Left ventricle myocardium superior (tissue), 1 donor: ENCODE data around the gene KCNT1. TPM values are rescaled to one million over a fixed set of nuclear protein-coding genes. Genes with fewer than 3 reads are reported as not detected.

Experiments used
- ATAC-seq: fragments of 200-7000 bp; cut with Tn5 transposase; one replicate; pipeline ENCODE4 v1.9.1; 2020; ENCODE audit warnings: mild to moderate bottlenecking, moderate library complexity
- DNase-seq: peaks from one replicate; pipeline ENCODE4 v3.0.0-alpha.2; 2020
- intact Hi-C: fragments of 100-400 bp; cut with micrococcal nuclease; formaldehyde crosslinking; loops from one replicate; pipeline ENCODE4 v1.11.0; 2022
- total RNA-seq: library from RNA; stranded (reverse); fragmentation: NEBNext Ultra II Directional; extraction: Animal tissue kit (Norgen Biotek cat#: 25700); gene quantifications from one replicate; pipeline ENCODE4 v1.2.1, GENCODE V29; 2021
- donor health status: DM: no; HTN: yes; CAD: no; lungs with severe emphysema.

KCNT1 gene
- total RNA-seq, 1 donor from 2014 or later = 3.1 TPM

DNA sequence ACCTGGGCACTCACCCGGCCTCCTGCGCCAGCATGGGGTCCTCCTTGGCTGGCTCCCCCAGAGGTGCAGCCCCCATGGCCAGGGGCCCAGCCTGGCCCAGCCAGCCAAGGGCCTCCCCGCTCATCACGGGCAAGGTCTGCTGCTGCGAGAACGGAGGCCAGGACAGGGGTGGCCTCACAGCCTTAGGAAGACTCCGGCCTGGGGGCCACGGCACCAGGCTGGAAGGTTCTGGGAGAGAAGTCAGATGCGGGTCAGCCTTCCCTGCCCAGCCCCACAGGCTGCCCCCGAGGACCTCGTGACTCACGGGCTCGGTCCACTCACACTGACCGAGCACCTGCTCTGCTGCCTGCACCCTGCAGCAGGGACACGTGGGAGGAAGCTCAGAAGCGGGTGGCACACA is 6.9 kb upstream of the KCNT1 start:
- intact Hi-C loops = no loop called here
- no peak for ATAC-seq
- DNase-seq = no peak

DNA sequence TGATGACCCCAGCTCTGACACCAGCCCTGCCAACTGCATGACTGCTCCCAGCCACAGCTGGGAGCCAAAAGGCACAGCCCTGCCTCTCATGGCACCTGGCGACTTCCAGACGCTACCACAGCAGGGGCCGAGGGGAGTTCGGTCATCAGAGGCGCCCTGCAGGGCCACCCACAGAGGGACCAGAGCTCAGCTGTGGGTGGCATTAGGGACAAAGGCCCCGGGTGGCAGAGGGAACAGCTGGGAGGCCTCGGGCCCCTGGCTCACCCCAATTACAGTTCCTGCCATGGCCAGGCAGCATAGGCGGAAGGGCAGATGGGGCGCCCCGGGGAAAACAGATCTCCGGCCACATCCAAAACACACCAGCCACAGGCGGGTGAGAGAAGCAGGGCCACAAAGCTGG is 6.3 kb upstream of the KCNT1 start:
- intact Hi-C loops = no loop called here
- no peak for DNase-seq
- ATAC-seq = no peak

DNA sequence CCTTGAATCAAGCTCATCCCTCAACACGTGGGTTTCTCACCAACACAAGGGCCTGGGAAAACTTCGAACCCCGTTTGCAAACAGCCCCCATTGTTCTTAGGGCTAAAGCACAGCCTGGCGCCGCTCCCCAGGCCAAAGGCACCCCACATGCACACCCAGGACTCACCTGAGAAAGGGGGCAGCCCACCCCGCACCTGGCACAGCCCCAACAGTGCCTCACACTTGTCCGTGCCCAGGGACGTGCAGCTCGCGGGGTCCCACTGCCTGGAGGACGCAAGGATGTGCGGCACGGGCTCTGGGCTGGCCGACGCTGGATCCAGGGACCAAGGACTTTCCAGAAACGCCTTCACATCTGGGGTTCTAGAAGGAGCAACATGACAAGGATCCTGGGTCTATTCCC is 5.5 kb upstream of the KCNT1 start:
- intact Hi-C loops = no loop called here
- no peak for DNase-seq
- ATAC-seq = no peak

DNA sequence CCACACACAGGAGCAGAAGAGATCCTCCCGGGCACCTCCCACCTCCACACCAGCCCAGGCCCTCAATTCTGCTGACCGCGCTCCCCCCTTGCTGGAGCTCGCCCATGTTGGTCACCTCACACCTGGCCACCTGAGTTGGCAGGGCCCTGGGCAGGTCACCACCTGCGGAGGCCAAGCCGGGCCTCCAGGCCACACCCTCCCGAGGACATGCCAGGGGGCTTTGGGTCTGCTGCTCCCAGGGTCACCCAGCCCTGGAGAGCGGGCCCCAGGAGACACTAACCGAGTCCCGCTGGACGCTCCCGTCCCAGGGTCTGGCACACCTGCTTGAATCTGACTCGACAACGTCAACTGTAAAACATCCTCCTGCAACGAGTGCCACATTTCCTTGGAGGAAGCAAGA is 4.8 kb upstream of the KCNT1 start:
- ATAC-seq = no peak
- intact Hi-C loops = no loop called here

DNA sequence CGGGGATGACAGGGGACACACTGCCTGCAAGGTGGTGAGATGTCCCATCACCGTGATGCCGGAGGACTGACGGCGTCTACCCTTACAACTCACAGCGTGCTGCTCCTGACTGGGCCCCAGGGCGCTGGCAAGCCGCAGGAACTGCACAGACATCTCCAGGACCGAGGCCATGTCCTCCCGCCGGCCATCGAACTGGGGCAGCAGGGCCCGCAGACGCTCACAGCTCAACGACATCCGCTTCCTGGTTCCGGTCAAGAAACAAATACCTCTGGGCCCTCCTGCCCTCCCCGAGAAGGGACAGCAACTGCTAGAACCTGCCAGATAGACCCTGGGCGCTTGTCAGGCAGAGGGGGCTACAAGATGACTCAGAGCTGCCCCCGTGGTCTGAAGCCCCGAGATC is 3.7 kb upstream of the KCNT1 start:
- ATAC-seq (no peak), DNase-seq (no peak)
- intact Hi-C loops = no loop called here

More for the DNA sequence above, 4.8 kb upstream of the KCNT1 start:
- no peak for DNase-seq

DNA sequence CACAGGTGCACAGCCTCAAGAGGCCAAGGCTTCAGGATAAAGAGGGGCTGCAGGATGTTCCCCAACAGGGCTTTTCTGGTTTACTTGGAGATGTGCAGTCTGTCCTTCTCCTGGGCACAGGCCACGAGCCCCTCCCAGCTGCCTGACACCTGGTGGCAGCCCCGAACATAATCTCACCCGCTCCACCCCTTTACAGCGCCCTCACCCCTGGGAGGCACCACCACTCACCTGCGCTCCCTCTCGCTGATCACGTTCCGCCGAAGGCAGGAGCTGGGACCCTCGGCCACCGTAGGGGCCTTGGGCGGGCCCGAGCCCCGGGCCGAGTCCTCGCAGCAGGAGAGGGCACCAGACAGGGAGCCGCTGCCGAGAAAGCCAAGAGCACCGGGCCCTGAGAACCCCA is 3.2 kb upstream of the KCNT1 start:
- ATAC-seq (no peak), DNase-seq (no peak)
- intact Hi-C loops = no loop called here

DNA sequence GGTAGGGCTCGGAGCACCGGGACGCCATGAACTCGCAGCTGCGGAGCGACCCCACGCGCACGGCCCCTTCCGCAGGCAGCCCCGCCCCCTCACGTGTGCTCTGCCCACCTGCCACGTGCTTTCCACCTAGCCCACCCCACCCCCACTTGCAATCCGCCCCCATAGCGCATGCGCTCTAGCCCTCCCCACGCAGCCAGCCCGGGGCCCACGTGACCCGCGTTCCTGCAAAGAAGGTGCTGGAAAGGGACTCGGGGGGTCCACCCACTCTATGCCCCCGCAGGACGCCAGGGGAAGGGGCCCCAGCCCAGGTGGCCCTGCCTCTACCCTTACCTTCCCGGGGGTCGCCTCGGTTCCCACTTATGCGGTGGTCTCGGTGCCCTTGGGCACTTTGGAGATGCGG is 2.5 kb upstream of the KCNT1 start, which contains the start of gene SOHLH1:
Gene SOHLH1, minus strand, starts transcription at position 42 of the 400 bp plus-strand sequence. Its CDS starts 14 bp downstream, at position 28.
- intact Hi-C loops = no loop called here
- no peak for ATAC-seq
- DNase-seq = no peak

DNA sequence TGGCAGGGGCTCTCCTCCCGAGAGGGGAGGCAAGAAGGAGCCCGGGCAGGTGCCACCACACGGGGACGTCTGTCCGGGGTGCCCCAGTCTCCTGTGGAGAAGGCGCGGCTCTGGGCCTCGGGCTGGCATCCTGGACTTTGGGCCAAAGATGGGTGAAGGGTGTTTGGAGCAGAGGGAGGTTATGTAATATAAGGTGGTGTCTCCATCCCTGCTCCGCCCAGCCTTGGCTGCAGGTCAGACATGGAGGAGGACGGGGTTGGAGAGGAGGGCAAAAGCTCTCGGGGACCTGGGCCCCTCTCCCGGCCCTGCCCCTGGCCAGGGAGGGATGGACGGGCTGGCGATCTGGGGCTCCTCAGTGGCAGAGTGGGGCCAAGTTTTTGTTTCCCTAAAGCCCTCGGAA is 1.5 kb upstream of the KCNT1 start:
- DNase-seq (no peak), ATAC-seq (no peak)
- intact Hi-C loops = no loop called here

DNA sequence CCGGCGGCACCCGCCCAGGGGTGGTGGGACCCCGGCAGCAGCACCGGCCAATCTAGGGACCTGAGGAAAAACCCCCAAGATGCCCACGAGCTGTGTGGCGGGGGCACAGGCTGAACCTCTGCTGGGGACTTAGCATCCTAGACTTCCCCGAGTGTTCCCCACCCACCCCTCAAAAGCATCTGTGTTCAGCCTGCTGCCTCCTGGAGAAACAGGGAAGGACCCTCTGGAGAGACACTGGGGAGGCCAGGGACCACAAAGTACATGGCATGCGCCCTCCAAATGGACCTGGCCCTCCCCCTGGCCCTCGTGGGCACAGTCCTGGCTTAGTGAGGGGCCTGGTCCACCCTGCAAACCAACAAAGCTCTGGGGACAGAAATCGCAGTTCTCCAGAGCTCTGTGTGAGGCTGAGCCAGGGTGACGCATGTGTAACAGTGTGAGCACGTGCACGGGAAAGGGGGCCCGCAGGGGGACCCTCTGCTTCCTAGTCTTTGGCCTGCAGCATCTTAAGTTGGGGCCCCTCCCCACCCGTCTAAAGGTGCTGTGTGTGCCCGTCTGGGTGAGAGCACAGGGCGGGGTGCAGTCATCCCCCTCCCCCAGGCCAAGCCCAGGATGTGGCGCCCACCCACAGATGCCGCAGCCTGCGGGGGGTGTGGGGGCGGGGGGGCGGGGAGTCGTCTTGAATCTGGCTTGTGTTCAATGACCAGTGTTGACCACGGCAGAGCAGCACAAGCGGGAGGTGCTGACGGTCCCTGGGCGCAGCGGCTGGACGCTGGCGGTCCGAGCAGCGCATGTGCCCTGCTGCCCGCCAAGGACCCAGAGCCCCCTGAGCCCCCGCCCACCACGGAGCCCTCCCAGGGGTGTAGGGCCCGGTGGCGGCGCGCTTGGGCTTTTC is 672 bp upstream of the KCNT1 start:
- ATAC-seq (no peak), DNase-seq (no peak)
- intact Hi-C loops = no loop called here

DNA sequence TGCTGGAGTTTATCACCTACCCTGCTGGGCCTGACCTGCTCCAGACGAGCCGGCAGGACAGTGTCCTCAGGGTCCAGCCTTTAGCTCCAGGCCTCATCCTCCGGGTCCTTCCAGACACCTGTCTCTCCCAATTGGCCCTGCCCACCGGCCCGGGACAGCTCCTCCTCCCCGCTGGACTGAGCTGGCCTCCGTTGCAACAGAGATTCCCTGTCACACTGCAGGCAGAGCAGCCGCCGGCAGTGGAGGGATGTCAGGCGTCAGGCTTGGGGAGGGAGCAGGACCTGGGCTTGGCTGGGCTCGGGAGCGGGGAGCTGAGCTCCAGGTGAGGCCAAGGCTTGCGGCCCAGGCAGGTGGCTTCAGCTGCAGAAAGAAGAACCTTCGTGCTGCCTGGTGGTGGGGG is 1.7 kb downstream of the KCNT1 start:
- DNase-seq (no peak), ATAC-seq (no peak)
- intact Hi-C loops = no loop called here

DNA sequence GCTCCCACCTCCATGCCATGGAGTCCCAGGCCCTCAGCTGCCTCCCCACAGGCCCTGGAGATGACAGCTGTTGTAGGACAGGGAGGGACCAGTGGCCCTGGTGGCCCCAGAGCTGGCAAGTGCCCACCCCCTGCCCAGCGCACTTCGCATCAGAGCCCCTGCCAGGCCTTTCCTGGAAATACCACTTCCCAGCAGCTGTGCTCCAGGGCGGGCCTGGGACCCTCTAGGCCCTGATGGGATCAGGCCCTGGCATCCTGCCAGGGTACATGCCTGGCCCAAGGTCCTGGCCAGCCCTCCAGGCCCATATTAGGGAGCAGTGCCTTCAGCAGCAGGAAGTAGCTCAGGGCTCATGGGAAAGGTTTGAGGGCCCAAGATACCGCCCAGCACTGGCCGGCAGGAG is 2.5 kb downstream of the KCNT1 start:
- peak; percentile 38 for ATAC-seq
- DNase-seq = no peak
- intact Hi-C loops = no loop called here

DNA sequence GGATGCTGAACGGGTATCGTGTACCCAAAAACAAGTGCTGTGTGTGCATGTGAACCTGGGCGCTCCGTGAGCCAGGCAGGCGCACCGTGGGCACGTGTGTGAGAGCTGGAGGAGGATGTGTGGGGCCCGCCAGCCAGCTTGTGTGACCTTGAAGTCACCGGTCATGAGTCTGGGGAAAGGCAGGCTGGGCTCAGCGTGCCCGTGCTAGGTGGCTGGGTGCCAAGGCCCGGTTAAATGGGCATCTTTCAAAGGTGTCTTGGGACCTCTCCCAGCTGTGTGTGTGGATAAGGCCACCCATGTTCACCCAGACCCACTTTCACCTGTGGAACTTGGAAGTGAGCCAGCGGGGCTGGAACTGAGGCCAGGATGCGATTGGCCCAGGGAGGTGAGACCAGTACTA is 3.4 kb downstream of the KCNT1 start:
- ATAC-seq = peak; percentile 71
- intact Hi-C loops = no loop called here
- peak; percentile 56 for DNase-seq

DNA sequence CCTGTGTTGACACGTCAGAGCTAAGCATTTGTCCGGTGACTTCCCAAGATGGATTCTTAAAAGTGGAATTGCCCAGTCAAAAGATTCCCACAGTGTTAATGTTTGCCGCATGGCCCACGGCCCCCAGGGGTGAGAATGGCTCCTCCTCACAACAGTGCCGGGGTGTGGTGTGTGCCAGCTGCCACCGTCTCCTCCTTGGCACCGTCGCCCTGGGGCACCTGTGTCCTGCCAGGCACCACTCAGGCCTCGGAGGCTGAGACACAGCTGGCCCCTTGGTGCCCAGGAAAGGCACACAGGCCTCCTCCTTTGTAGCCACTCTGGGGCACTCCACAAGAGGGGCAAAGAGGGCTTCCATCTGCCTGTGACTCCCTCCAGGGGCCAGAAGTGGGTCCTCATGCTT is 4.3 kb downstream of the KCNT1 start:
- ATAC-seq (no peak), DNase-seq (no peak)
- intact Hi-C loops = no loop called here

DNA sequence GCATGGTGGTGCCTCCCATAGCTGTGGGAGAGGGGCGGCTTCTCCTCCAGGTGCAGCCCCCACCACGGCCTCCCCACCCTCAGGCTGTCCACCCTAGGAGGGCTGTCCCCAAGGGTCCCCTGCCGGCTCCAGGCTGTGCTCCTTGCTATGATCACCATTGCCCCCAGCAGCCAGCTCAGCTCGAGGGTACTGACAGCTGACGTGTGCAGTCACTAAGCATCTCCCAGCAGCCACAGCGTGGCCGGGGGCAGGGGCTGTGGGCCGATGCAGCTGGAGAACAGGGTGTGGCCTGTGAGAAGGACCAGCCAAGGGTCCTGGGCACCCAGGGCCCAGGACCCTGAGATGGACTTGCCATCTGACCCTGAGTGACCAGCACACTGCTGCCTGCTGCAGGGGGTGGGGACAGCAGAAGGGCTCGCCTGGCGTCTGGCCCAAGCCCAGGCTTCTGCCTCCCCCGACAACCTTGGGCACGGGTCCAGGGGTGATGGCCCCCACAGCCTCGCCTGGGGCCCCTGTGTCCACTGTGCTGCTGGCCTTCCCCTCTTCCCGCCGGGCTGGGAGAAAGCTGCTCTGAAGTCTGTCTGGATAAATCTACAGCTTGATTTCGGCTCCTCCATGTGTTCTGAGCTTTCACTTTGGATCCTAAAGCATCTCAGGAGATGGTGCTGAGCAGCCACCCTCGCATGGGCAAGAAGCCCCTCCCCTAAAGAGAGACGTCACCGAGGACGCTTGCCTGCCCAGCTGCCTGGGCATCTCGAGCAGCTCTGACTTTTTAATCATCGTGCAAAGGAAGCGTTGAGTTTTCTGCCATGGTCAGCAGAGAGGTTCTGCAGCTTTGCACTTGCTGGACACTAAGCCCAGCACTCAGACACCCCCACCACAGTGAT is 5.5 kb downstream of the KCNT1 start:
- ATAC-seq (no peak), DNase-seq (no peak)
- intact Hi-C loops = no loop called here

DNA sequence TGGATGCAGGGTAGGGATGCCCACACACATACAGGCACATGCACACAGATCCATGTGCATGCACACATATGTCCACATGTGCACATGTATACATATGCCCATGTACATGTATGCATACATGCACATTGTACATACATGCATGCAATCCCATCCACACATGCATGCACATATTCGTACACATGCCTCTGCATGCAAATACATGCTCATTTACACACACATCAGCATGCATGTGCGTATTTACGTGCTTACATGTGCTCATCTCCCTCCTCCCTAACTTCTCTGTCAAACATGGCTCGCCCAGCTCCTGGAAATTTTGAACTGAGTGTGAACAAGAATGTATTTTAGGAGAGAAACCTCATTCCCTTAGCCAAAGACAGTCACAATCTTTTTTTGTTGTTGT is 6.2 kb downstream of the KCNT1 start:
- DNase-seq = no peak
- intact Hi-C loops = no loop called here
- no peak for ATAC-seq

DNA sequence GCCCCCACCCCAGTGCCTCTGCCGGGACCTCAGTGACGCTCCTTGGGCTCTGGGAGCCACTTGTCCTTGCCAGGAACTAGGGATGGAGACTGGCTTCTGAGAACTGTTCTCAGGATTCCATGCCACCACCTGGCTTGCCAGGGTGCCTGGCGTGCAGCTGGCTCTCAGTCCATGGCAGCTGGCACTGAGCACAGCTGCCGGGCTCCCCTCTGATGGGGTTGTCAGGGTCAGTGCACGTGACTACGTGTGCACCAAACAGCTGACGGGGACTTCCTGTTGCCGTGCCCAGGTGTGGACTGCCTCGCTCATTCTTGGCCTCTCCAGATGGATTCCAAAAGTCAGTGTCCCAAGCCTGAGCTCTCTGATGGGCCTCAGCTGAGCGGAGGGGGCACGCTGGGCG is 9.4 kb downstream of the KCNT1 start:
- intact Hi-C loops = no loop called here
- DNase-seq (no peak), ATAC-seq (no peak)

DNA sequence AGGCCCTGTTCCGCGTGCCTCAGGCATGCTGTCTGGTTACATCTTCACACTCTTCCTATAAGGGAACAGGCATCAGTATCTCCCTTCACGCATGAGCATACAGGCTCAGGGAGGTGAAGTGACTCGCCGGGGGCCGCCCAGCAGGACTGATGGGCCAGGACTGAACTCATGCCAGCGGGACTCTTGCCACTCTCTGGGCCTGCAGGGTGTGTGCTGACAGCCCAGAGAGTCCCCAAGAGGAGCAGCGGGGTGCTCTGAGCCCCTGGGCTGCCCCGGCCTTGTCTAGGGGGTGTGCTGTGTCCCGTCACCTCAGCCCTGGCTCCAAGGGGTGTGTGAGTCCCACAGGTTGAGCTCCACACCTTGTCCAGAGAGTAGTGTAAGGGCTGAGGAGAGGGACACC is 9.9 kb downstream of the KCNT1 start:
- no peak for DNase-seq
- intact Hi-C loops = no loop called here
- ATAC-seq = no peak

DNA sequence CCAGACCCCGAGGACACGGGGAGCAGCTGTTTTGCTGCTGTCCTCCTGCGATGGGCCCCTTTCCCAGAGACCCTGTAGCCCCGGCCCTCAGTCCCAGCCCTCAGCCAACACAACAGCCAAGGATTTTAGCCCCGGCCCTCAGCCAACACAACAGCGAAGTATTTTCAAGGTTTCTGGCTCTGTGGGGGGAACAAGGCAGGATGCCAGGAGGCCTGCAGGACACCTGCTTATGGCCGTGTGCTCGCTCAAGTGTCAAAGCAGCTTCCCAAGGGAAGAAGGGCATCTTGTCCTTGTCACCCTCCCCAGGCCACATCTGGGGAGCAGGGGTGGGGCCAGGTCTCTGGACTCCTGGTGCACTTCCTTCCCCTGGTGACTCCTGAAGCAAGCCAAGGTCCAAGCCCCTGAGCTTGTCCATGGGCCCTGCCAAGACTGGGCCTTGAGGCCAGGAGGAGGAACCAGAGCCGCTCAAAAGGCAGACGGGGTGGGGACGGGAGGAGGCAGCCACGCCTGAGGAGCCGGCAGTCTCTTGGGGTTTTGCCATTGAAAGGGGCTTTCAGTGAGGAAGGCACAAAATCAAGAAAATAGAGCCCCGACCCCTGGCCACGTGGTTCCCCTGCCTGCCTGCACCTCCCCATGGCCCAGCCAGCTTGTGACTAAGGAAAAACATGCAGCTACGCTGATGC is 10.8 kb downstream of the KCNT1 start:
- DNase-seq = no peak
- ATAC-seq = no peak
- intact Hi-C loops = no loop called here

DNA sequence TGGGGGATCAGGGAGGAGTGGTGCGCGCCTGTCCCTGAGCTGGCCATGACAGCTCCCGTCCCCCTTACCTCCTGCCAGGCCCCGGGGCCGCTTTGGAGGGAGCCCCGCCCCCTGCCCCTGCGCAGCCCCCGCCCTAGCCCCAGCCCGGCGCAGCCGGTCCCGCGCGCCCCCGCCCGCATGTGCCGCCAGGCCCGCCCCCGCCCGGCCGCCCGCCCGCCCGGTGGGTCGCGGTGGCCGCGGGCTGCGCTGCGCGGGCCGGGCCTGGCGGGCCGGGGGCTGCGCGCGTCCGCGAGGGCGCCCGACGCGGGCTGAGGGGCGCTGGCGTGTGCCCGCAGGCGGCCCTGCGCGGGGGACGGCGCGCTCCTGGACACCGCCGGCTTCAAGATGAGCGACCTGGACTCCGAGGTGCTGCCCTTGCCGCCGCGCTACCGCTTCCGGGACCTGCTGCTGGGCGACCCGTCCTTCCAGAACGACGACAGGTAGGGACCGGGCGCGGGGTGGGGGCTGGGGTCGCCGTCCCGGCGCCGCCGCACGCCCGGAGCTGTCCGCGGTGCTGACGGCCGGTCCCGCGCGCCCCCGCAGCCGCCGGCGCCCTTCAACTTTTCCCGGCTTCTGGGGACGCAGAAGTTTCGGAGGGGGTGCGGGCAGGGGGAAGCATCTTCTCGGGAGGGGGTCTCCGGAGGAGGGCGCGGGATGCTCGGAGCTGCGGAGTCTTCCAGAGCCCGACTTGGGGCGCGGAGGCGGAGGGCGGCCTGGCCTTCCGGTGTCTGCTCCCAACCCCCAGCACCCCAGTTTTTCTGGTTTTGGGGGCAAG is 12.5 kb downstream of the KCNT1 start:
- no peak for DNase-seq
- intact Hi-C loops = no loop called here
- peak; percentile 38 for ATAC-seq
